Pancreas (tissue), 10 donors: ENCODE data around the gene CETN3. TPM values are rescaled to one million over a fixed set of nuclear protein-coding genes. Genes with fewer than 3 reads are reported as not detected.

Experiments used
- ATAC-seq, 4 donors: fragments of 200-7000 bp; cut with Tn5 transposase; one replicate each; pipeline versions ENCODE4 v1.8.0 to v1.9.1; 2020; ENCODE audit warnings: mild to moderate bottlenecking in 4 of 4, moderate library complexity in 4 of 4
- DNase-seq, 6 donors: peaks; one replicate each; pipeline ENCODE4 v3.0.0-alpha.2; 2020
- FAIRE-seq: peaks from 2 replicates; lab custom pipeline; 2012; peaks lifted over from hg19 to GRCh38; lab: Jason Lieb, UNC
- H3K27ac ChIP-seq, 4 donors: fragments of 200-600 bp; sonication (generic); 1 replicate in 3 of 4; 2 replicates in 1 of 4; pipeline versions ENCODE4 v1.5.0 to v1.8.0; 2020
- H3K27me3 ChIP-seq, 4 donors: fragments of 200-600 bp; one replicate each; pipeline ENCODE4 v1.8.0; 2021
- H3K36me3 ChIP-seq, 3 donors: fragments of 200-600 bp; sonication (generic) in 1 of 3; one replicate each; pipeline versions ENCODE4 v1.5.0 to v1.8.0; 2020 to 2021
- H3K4me1 ChIP-seq, 3 donors: fragments of 200-600 bp; one replicate each; pipeline ENCODE4 v1.8.0; 2021
- H3K4me3 ChIP-seq, 4 donors: fragments of 200-600 bp; sonication (generic) in 2 of 4; one replicate each; pipeline versions ENCODE4 v1.5.0 to v1.8.0; 2020 to 2021
- H3K9me3 ChIP-seq, 4 donors: fragments of 200-600 bp; one replicate each; pipeline ENCODE4 v1.8.0; 2021
- WGBS, 2 donors: extraction: QIAGEN DNeasy Blood & Tissue Kit; methylation state at CpG; one replicate each; pipeline ENCODE4 v1.1.7; 2013; 5-methylcytosine and 5-hydroxymethylcytosine counted together
- intact Hi-C, 3 donors: fragments of 100-400 bp; cut with DNase I; formaldehyde crosslinking; loops; one replicate each; pipeline versions ENCODE4 v1.11.1 to v1.14.2; 2022
- polyA plus RNA-seq, 2 donors: library from polyadenylated mRNA; stranded (reverse); fragments of 200-250 nt; gene quantifications; one replicate each; pipeline ENCODE4 v1.2.3, GENCODE V29; 2013
- total RNA-seq, 6 donors: library from RNA; stranded (reverse); fragmentation: NEBNext Ultra II Directional in 4 of 6; extraction: Animal tissue kit (Norgen Biotek cat#: 25700) in 4 of 6; gene quantifications; one replicate each; pipeline versions ENCODE4 v1.2.1 to v1.2.4, GENCODE V29; 2021 to 2023
- TF ChIP-seq, protein P1 (sequence below), 4 donors: fragments of 200-600 bp; sonication (generic) in 3 of 4; IDR thresholded peaks; one replicate each; pipeline versions ENCODE4 v1.5.0 to v1.8.0; 2021; ENCODE audit warnings: antibody characterized with exemption in 4 of 4
- donor health status: healthy with polysubstance abuse.
- donor health status: DM: no; HTN: no; CAD: no; lungs with moderate emphysema.
- donor health status: DM: no; HTN: no; CAD: no.
- donor health status: control.
- donor health status: control.
- donor health status: Bipolar disorder and iron deficiency.
- donor health status: DM: yes; HTN: yes; CAD: no.
- donor health status: DM: no; HTN: no; CAD: no.
- donor health status: DM: no; HTN: no; CAD: no.
- donor health status: DM: yes; HTN: yes; CAD: no.

CETN3 gene
- total and polyA plus RNA-seq, 8 donors, result 3.3 to 10.0 (median 5.7) TPM

DNA sequence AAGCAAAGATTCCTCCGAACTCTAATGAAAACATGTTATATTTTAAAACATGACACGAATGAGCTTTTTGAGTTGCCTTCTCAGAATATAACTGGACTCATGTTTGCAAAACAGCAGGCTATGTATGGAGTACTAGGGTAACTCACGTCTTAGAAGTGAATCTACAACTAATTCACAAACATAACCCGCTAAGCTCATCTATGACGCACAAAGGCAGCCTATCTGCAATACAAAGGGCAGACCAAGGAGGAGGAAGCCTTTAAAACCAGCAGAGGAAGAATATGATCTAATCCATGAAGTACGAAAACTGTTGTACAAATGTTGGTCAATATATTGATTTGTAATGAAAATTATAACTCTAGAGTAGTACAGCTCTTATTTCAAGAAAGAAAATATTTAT, 67.0 kb downstream of the CETN3 start:
- Histone ChIP-seq H3K4me1 (no peaks in the 10 kb centered on the region), H3K4me3 (no peak overlapping the region), H3K27me3 (no peaks in the 10 kb centered on the region), H3K9me3 (no peaks in the 10 kb centered on the region), H3K27ac (no peak overlapping the region), H3K36me3 (no peaks in the 10 kb centered on the region)
- 60 to 74% methylated on average over 6 of the region's 6 CpGs for WGBS, 2 donors
- FAIRE-seq, result no peak
- TF ChIP-seq, protein P1, sequence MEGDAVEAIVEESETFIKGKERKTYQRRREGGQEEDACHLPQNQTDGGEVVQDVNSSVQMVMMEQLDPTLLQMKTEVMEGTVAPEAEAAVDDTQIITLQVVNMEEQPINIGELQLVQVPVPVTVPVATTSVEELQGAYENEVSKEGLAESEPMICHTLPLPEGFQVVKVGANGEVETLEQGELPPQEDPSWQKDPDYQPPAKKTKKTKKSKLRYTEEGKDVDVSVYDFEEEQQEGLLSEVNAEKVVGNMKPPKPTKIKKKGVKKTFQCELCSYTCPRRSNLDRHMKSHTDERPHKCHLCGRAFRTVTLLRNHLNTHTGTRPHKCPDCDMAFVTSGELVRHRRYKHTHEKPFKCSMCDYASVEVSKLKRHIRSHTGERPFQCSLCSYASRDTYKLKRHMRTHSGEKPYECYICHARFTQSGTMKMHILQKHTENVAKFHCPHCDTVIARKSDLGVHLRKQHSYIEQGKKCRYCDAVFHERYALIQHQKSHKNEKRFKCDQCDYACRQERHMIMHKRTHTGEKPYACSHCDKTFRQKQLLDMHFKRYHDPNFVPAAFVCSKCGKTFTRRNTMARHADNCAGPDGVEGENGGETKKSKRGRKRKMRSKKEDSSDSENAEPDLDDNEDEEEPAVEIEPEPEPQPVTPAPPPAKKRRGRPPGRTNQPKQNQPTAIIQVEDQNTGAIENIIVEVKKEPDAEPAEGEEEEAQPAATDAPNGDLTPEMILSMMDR (IDR thresholded peaks at IDR 0.05), result no peak
- ATAC-seq, result no peak
- intact Hi-C loops, result no loop called here
- no peak for DNase-seq

Other genes with a start within 250 kb of the CETN3 start
- 1 to 10 TPM; 2.2 to 3.5 (median 3.1) TPM for gene MBLAC2, start 65.0 kb upstream of the CETN3 start, total RNA-seq
- 1 to 10 TPM; 1.5 to 2.6 TPM for gene MBLAC2, start 65.0 kb upstream of the CETN3 start, polyA plus RNA-seq
- gene POLR3G, start 65.1 kb upstream of the CETN3 start, total RNA-seq, result 1 to 10 TPM in 3 of 6 donors, under 1 TPM in 3; 0.60 to 1.3 (median 0.97) TPM
- gene POLR3G, start 65.1 kb upstream of the CETN3 start, polyA plus RNA-seq, result under 1 TPM; 0.53 to 0.96 TPM
- gene LYSMD3, start 119.8 kb upstream of the CETN3 start, total RNA-seq, result 10 to 100 TPM in 1 of 6 donors, 1 to 10 TPM in 5; 6.0 to 11.7 (median 7.8) TPM
- 1 to 10 TPM; 2.5 to 6.5 TPM for gene LYSMD3, start 119.8 kb upstream of the CETN3 start, polyA plus RNA-seq
- gene ADGRV1, start 149.0 kb upstream of the CETN3 start, total RNA-seq, result 1 to 10 TPM; 4.0 to 6.5 (median 5.4) TPM
- gene ADGRV1, start 149.0 kb upstream of the CETN3 start, polyA plus RNA-seq, result 1 to 10 TPM; 3.9 to 6.9 TPM